ENCODE data around the gene CCDC63.
A peak's percentile ranks its signal among the peaks of the same experiment; 100 is the strongest.

The CCDC63 gene

GRCh38 chr12:110846615-110847566 is at the start of gene CCDC63:
CCDC63 (plus strand) TSS chr12:110846987; CDS start chr12:110852955, 5,968 bp downstream.
- peak; percentile 71 for DNase-seq

GRCh38 chr12:110798461-110798860 is 48.3 kb upstream of the CCDC63 start:
- DNase-seq, result no peak

- no peak for DNase-seq
Measured at GRCh38 chr12:110802489-110802888, 44.3 kb upstream of the CCDC63 start.

DNA sequence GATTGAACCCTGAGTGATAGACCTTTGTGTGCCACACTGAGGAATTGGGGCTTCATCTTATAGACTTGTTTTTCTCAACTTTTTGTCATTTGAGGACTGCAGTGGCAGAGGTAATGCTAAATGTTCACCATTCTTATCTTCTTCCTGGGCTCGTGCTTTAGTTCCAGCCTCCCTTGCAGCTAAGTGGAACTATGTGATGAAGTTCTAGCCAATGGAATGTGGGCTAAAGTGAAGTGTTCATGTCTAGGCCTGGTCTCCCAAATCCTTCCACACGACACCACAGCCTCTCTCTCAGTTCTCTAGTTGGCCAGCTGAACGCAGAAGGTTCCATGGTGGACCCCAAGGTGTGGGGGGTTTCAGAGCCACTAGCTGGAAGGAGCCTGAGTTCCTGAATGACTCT is 42.4 kb upstream of the CCDC63 start:
- no peak for DNase-seq

- DNase-seq, result no peak
Measured at GRCh38 chr12:110807640-110808039, 39.1 kb upstream of the CCDC63 start.

DNA sequence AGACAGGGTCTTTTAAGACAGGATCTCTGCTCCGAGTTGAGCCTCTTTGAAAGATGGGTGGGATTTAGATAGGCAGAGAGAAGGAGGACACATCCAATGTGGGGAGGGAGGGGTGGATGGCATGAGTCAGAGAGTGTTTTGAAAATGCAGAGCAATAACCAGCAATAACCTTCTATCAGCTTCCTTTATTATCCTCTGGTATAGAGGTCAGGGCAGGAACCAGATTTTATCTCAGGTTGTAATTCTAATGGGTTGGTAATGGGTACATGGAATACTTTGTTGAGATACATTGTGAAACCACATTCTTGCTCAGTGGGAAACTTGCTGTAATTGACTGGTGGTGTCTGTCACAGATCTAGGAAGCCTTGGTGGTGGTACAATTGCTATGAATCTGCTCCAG is 37.6 kb upstream of the CCDC63 start:
- no peak for DNase-seq

GRCh38 chr12:110811972-110812371 is 34.8 kb upstream of the CCDC63 start:
- no peak for DNase-seq

- no peak for DNase-seq
Measured at GRCh38 chr12:110813285-110813684, 33.5 kb upstream of the CCDC63 start.

DNA sequence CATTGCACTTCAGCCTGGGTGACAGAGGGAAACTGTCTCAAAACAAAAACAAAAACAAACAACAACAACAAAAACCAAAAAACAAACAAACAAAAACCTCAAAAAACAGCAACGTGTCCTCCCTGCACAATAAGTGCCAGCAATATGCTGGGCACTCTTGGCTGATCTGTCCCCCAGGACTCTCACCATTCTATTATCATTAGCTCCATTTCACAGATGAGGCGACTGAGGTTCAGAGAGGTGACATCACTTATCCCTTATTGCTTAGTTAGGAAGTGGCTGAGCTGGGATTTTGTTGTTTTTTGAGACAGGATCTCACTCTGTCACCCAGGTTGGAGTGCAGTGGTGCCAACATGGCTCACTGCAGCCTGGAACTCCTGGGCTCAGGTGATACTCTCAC is 33.0 kb upstream of the CCDC63 start:
- DNase-seq, result no peak

GRCh38 chr12:110816248-110816647 is 30.5 kb upstream of the CCDC63 start:
- no peak for DNase-seq

GRCh38 chr12:110816779-110817178 is 30.0 kb upstream of the CCDC63 start:
- DNase-seq, result no peak

DNA sequence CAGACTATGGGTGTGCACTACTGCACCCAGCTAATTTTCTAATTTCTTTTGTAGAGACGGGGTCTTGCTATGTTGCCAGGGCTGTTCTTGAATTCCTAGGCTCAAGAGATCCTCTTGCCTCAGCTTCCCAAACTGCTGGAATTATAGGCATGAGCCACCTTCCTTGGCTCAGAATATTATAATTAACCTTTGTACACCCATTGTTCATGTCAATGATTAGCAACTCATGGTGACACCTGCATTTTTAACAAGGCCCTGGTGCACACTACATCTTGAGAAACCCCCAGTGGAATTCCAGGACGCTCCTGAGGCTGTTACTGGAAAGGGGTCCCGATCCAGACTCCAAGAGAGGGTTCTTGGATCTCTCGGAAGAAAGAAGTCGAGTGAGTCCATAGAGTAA is 28.3 kb upstream of the CCDC63 start:
- DNase-seq, result no peak

GRCh38 chr12:110819150-110819549 is 27.6 kb upstream of the CCDC63 start:
- DNase-seq, result no peak

- DNase-seq, result no peak
Measured at GRCh38 chr12:110819646-110820045, 27.1 kb upstream of the CCDC63 start.

DNA sequence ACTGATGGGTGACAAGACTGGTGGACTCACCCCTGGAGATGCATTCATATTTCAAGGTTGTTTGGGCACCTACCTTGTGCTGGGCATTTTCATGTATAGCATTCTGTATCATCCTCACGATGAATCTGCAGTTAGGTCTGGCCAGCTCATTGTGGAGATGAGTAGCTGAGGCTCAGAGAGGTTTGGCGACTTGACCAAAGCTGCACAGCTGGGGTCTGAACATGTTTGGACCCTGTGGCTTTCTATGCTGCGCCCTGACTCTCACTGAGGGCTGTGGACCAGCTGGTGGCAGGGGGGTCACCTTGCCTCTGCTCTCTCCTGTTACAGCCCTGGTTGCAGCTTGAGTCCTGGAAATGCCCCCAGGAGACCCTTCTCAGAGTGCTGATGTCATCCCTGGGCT is 24.9 kb upstream of the CCDC63 start:
- DNase-seq, result no peak

DNA sequence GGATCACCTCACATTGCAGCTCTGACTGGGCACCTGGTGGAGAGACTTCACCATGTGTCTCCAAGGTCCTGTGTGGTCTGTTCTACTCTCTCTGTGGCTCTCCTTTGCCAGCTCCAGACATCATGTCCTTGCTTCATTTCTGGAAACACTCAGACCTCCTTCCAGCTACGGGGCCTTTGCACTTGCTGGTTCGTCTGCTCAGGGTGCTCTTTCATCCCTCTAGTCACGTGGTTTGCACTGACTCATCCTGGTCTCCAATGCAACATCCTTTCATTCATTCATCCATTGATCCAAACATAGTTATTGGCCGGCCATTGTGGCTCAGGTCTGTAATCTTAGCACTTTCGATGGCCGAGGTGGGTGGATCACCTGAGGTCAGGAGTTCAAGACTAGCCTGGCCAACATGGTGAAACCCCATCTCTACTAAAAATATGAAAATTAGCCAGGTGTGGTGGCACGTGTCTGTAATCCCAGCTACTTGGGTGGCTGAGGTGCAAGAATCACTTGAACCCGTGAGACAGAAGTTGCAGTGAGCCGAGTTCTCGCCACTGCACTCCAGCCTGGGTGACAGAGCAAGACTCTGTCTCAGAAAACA is 23.9 kb upstream of the CCDC63 start:
- no peak for DNase-seq

- no peak for DNase-seq
Measured at GRCh38 chr12:110824342-110824741, 22.4 kb upstream of the CCDC63 start.

GRCh38 chr12:110825530-110825929 is 21.3 kb upstream of the CCDC63 start:
- DNase-seq, result no peak

- DNase-seq, result peak; percentile 87
Measured at GRCh38 chr12:110826592-110827200, 20.1 kb upstream of the CCDC63 start.

DNA sequence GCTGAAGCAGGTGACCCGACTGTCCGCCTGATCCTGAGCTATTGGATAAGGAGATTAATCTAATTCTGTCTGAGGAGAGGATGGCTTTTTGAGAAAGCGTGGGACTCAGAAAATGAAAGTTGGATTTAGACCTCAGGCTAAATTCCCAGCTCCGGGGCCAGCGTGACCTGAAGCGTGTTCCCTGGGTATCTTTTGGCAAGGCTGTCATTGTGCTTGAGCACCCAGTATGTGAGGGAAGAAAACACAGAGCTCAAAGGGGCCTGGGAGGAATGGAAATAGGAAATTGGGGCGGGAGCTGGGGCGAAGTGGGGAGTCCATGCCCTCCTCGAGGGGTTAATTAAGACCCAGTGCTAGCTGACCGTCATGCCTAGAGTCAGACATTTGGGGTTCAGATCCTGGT is 17.5 kb upstream of the CCDC63 start:
- DNase-seq, result no peak

DNA sequence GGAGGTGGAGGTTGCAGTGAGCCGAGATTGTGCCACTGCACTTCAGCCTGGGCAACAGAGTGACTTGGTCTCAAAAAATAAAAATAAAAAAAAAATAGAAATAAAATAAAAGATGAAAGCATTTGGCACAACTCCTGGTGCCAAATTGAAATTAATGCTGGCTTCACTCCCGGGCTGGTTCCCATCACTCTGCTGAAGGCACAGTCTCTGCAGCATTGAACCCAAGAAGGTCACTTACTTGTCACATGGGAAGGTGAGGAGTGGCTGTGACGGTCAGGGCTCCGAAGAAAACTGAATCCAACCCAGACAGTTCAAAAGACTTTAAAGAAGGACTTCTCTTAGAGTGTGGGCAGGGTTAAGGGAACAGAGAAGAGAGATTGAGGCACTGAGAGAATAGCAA is 10.5 kb upstream of the CCDC63 start:
- no peak for DNase-seq

GRCh38 chr12:110841007-110841406 is 5.8 kb upstream of the CCDC63 start:
- DNase-seq, result no peak

- no peak for DNase-seq
Measured at GRCh38 chr12:110844131-110844530, 2.7 kb upstream of the CCDC63 start.

All from right forelimb (tissue), 1 donor.